ENCODE data around the gene MAP9. TPM values are rescaled to one million over a fixed set of nuclear protein-coding genes. Genes with fewer than 3 reads are reported as not detected.

MAP9 gene
- polyA plus RNA-seq, 1 of the 3 experiments (the other 2 are of a cell fraction) = 4.1 TPM

GRCh38 chr4:155305619-155306018, 71.1 kb downstream of the MAP9 start:
- H3K4me1 ChIP-seq (ENCODE audit: control insufficient read depth in 1 of 2, insufficient read depth in 2 of 2, low read depth in 1 of 2, low read length in 1 of 2) = no peaks in the 10 kb centered on the region
- TF ChIP-seq NFIC (IDR thresholded peaks at IDR 0.05; ENCODE audit: borderline replicate concordance) (no peak), USF2 (IDR thresholded peaks at IDR 0.05; ENCODE audit: borderline replicate concordance, low read depth, low read length) (no peak), RFX5 (IDR thresholded peaks at IDR 0.05; ENCODE audit: low read length) (no peak), MEF2A (IDR thresholded peaks at IDR 0.05; ENCODE audit: borderline replicate concordance, low read depth) (no peak)
- no peak overlapping the region for H3K27ac ChIP-seq (ENCODE audit: low read depth in 2 of 2, low read length in 1 of 2)
- H3K27me3 ChIP-seq (ENCODE audit: insufficient read depth) = no peaks in the 10 kb centered on the region
- no peak overlapping the region for H3K4me2 ChIP-seq
- CTCF ChIA-PET = interaction anchor here (1.6 kb wide), 1 partner anchor 17 kb away, joined by 4 read pairs; no protein-coding TSS in a partner anchor
- H3K9me3 ChIP-seq = no peaks in the 10 kb centered on the region
- no peaks in the 10 kb centered on the region for H3K79me2 ChIP-seq (ENCODE audit: insufficient read depth)
- H3K9me2 ChIP-seq = no peaks in the 10 kb centered on the region
- DNase-seq = no peak
- no peak overlapping the region for H3K9ac ChIP-seq
- H3K36me3 ChIP-seq (replicated peaks in 1 of 2; ENCODE audit: control insufficient read depth in 1 of 2, insufficient read depth in 2 of 2, low read length in 1 of 2) = no peaks in the 10 kb centered on the region
- no peak overlapping the region for H3K4me3 ChIP-seq (ENCODE audit: low read depth in 2 of 2, low read length in 1 of 2)
- no peak overlapping the region for H2AFZ ChIP-seq (ENCODE audit: low read depth)
- H3F3A ChIP-seq (replicated peaks; ENCODE audit: insufficient read depth) = no peaks in the 10 kb centered on the region
- no peaks in the 10 kb centered on the region for H4K20me1 ChIP-seq (ENCODE audit: insufficient read depth)
- whole genome bisulfite sequencing (ENCODE audit: low lambda C conversion rate) = 26% methylated on average over 5 of the region's 7 CpGs
- POLR2A ChIA-PET = no interaction called here

- Histone ChIP-seq H3K79me2 (ENCODE audit: insufficient read depth) (no peaks in the 10 kb centered on the region), H3K36me3 (replicated peaks in 1 of 2; ENCODE audit: control insufficient read depth in 1 of 2, insufficient read depth in 2 of 2, low read length in 1 of 2) (no peaks in the 10 kb centered on the region), H4K20me1 (ENCODE audit: insufficient read depth) (no peaks in the 10 kb centered on the region), H3K27ac (ENCODE audit: low read depth in 2 of 2, low read length in 1 of 2) (no peak overlapping the region), H3K4me2 (no peak overlapping the region), H3K4me1 (ENCODE audit: control insufficient read depth in 1 of 2, insufficient read depth in 2 of 2, low read depth in 1 of 2, low read length in 1 of 2) (no peaks in the 10 kb centered on the region), H3K9ac (no peak overlapping the region), H3F3A (replicated peaks; ENCODE audit: insufficient read depth) (no peaks in the 10 kb centered on the region), H3K27me3 (ENCODE audit: insufficient read depth) (no peaks in the 10 kb centered on the region), H3K9me2 (no peaks in the 10 kb centered on the region), H3K4me3 (ENCODE audit: low read depth in 2 of 2, low read length in 1 of 2) (no peak overlapping the region), H2AFZ (ENCODE audit: low read depth) (no peak overlapping the region), H3K9me3 (no peaks in the 10 kb centered on the region)
- CTCF ChIA-PET = interaction anchor here (0.8 to 1.6 kb wide), 2 partner anchors 18 to 40 kb away, joined by 3 to 4 read pairs; no protein-coding TSS in a partner anchor
- no peak for DNase-seq
- WGBS (ENCODE audit: low lambda C conversion rate) = 61% methylated on average over 2 of the region's 2 CpGs
- POLR2A ChIA-PET = no interaction called here
- TF ChIP-seq RFX5 (IDR thresholded peaks at IDR 0.05; ENCODE audit: low read length) (no peak), EZH2phosphoT487 (IDR thresholded peaks at IDR 0.05; ENCODE audit: borderline replicate concordance, low read depth) (no peak), MEF2A (IDR thresholded peaks at IDR 0.05; ENCODE audit: borderline replicate concordance, low read depth) (no peak), GATA2 (CRISPR knock-in tag; IDR thresholded peaks at IDR 0.05) (no peak), REST (IDR thresholded peaks at IDR 0.05; ENCODE audit: low read depth, low read length) (no peak), PBX3 (IDR thresholded peaks at IDR 0.05) (no peak), NRF1 (IDR thresholded peaks at IDR 0.05; ENCODE audit: low read depth, low read length) (no peak), SMC3 (IDR thresholded peaks at IDR 0.05; ENCODE audit: low read depth, low read length) (no peak), USF1 (IDR thresholded peaks at IDR 0.05; ENCODE audit: borderline replicate concordance, low read depth) (no peak), CHD2 (IDR thresholded peaks at IDR 0.05; ENCODE audit: low read length, partially characterized antibody) (no peak), USF2 (IDR thresholded peaks at IDR 0.05; ENCODE audit: borderline replicate concordance, low read depth, low read length) (no peak), EP300 (IDR thresholded peaks at IDR 0.05; ENCODE audit: borderline replicate concordance in 1 of 2, low read depth in 1 of 2, low read length in 1 of 2) (no peak), TAF1 (IDR thresholded peaks at IDR 0.05; ENCODE audit: borderline replicate concordance, low read depth, low read length) (no peak)
Measured at GRCh38 chr4:155304375-155304774, 72.4 kb downstream of the MAP9 start.
